GM12873 (cell line): Measurements from ENCODE around the gene LAMA2.

Experiments
- TF ChIP-seq, protein P1 (sequence below): IDR thresholded peaks from 2 replicates; pipeline ENCODE4 v1.5.1; 2012; ENCODE audit warnings: low read depth, mild to moderate bottlenecking, moderate library complexity, low read length, control low read depth; ENCODE audit not compliant: insufficient read depth; ENCODE audit errors: missing control alignments

LAMA2 gene

DNA sequence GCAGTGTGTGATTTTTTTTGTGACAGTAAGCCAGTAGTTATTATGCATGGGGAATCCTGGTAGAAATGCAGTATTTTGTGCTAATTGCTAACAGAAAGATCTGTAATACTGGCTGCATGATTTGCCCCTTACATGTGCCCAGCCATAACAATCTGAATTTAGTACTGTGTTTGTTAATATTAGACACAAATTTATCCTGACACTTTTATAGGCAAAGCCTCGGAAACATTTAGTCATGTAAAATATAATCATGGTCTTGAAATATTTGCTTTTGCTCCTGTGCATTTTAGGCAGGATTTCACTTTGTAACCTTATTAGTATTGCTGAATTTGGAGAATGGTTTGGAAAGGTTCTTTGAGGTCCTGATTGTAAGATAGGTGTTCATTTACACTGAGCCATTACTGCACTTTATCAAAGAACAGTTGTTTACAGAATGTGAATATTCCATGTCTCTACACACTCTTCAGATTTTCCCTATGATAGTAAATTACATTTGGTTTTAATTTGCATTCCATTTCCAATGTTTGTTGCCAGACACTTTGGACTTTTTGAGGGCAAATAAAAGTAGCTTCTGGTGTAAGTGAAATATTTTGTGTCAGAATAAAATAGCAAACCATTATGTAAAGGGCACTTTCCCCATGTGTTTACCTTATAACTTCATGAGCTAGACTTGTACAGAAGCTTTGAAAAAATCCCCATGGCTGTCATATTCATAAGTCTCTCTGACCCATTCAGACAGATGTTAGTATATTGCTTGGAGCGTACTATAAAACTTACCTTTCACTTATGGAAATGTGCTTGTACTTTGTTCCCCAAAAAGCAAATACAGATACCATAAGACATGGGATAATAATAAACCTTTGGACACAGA lies 477.1 kb downstream of the LAMA2 start:
- TF ChIP-seq, protein P1, sequence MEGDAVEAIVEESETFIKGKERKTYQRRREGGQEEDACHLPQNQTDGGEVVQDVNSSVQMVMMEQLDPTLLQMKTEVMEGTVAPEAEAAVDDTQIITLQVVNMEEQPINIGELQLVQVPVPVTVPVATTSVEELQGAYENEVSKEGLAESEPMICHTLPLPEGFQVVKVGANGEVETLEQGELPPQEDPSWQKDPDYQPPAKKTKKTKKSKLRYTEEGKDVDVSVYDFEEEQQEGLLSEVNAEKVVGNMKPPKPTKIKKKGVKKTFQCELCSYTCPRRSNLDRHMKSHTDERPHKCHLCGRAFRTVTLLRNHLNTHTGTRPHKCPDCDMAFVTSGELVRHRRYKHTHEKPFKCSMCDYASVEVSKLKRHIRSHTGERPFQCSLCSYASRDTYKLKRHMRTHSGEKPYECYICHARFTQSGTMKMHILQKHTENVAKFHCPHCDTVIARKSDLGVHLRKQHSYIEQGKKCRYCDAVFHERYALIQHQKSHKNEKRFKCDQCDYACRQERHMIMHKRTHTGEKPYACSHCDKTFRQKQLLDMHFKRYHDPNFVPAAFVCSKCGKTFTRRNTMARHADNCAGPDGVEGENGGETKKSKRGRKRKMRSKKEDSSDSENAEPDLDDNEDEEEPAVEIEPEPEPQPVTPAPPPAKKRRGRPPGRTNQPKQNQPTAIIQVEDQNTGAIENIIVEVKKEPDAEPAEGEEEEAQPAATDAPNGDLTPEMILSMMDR = no peak

GRCh38 chr6:129360682-129360955 lies 477.7 kb downstream of the LAMA2 start:
- TF ChIP-seq, protein P1 = no peak

- TF ChIP-seq, protein P1 = no peak
Observed at GRCh38 chr6:129364037-129364436, 481.1 kb downstream of the LAMA2 start.

DNA sequence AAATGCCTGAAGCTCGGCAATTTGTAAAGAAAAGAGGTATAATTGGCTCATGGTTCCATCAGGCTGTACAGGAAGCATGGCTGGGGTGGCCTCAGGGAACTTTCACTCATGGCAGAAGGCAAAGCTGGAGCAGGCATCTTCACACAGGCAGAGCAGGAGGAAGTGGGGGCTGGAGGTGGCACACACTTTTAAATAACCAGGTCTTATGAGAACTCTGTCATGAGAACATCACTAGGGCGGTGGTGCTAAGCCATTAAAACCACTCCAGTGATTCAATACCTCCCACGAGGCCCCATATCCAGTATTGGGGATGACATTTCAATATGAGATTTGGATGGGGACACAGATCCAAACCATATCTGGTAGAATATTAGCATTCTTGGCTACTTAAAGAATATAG lies 481.8 kb downstream of the LAMA2 start:
- TF ChIP-seq, protein P1 = no peak

DNA sequence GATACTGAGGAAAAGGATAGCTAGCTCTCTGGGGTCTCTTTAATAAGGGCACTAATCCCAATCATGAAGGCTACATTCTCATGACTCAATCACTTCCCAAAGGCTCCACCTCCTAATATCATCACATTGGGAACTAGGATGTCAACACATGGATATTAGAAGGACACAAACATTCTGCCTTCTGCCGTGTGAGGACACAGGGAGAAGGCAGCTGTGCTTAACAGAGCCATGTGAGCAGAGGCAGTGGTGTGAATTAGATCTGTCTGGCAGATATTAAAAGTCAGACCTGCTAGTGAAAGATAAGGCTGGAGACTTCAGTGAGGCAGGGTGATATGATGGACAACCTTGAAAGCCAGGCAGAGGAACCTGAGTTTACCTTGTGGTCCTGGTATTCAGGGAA lies 485.1 kb downstream of the LAMA2 start:
- TF ChIP-seq, protein P1 = no peak

DNA sequence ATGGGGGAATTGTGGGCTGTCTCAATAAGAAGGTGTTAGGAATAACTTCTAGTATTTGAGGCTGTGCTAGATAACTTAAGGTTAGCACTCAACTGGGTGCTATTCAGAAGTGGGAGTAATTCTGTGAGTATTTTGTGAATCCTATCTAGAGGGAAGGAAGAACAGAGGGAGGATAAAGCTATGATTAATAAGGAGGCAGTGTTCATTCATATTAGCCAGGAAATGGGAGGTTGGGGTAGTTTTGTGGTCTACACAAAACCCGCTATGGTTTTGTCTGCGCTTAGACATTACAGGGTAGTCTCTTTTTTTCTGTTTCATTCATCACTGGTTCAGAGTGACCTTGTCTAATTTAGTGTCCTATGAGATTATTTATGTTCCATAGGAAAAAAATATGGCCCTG lies 486.0 kb downstream of the LAMA2 start:
- TF ChIP-seq, protein P1 = no peak

- TF ChIP-seq, protein P1 = no peak
Observed at GRCh38 chr6:129369737-129370136, 486.8 kb downstream of the LAMA2 start.
